ENCODE results near the gene ALDH1A1. TPM values are rescaled to one million over a fixed set of nuclear protein-coding genes. Genes with fewer than 3 reads are reported as not detected.
"Not testable (repeated sequence)": the region's sequence is repeated elsewhere in the genome, so short reads cannot be mapped to it uniquely, and the experiment has no call there.

The ALDH1A1 gene
- total and polyA plus RNA-seq, 2 donors (not counting 3 experiments of a cell fraction or from before 2014, with no cell fraction given), result 91.1 to 287 TPM

DNA sequence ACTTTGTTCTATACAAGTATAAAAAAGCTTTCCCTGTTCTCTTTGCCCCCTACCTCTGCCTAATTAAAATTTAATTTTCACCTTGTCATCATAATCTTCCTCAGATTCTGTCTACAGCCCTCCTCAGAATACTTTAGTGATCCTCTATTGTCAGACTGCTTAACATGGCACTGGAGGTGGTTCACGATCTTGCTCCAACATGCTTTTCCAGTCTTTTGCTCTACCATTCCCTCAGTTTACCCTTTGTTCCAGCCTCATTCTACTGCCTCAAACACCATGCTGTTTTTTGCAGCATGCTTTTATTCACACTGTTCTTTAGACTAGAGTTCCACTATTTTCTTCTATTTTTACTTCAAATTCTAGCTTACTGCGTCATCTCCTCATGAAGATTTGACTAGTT, 10.4 kb downstream of the ALDH1A1 start:
- CTCF ChIA-PET, result interaction anchor here (1.4 to 2.5 kb wide), 2 partner anchors 8 to 80 kb away, joined by 3 to 8 read pairs; no protein-coding TSS in a partner anchor
- FAIRE-seq, result no peak
- H3K4me3 ChIP-seq (replicated peaks in 1 of 3; ENCODE audit: insufficient read depth in 1 of 3, low read depth in 1 of 3, low read length in 3 of 3), result no peak overlapping the region

DNA sequence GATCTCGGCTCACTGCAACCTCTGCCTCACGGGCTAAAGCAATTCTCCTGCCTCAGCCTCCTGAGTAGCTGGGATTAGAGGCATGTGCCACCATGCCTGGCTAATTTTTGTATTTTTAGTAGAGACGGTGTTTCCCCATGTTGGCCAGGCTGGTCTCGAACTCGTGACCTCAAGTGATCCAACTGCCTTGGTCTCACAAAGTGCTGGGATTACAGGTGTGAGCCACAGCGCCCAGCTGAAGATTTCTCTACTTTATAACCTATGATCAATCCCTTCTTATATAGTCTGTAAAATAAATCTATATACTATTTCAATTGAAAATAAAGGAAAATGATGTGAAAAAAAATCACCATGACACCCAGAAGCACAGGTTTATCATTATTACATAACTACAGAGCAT, 13.3 kb downstream of the ALDH1A1 start:
- FAIRE-seq; H3K27me3 ChIP-seq (ENCODE audit: control insufficient read depth in 2 of 2, insufficient read depth in 2 of 2, low read length in 2 of 2); H3K36me3 ChIP-seq (ENCODE audit: control insufficient read depth in 2 of 2, extremely low read depth in 1 of 2, insufficient read depth in 2 of 2, low read length in 2 of 2); intact Hi-C loops (cut with micrococcal nuclease); H3K4me2 ChIP-seq (ENCODE audit: insufficient read depth, low read length); H4K20me1 ChIP-seq (replicated peaks; ENCODE audit: control insufficient read depth, extremely low read depth, insufficient read depth, low read length); H3K9me3 ChIP-seq (replicated peaks; ENCODE audit: control insufficient read depth, insufficient read depth, low read length); H3K79me2 ChIP-seq (ENCODE audit: control insufficient read depth, insufficient read depth, low read length); BruUV-seq (replicated peaks); POLR2A ChIA-PET; H3K27ac ChIP-seq (ENCODE audit: insufficient read depth, low read depth, low read length); DNase-seq (ENCODE audit: low read depth, low spot score); dilution Hi-C loops (cut with MboI; ENCODE audit: extremely low pct_ligation_motif_present, low sequenced_read_pairs); H3K4me3 ChIP-seq (replicated peaks in 1 of 3; ENCODE audit: insufficient read depth in 1 of 3, low read depth in 1 of 3, low read length in 3 of 3); H3K9ac ChIP-seq (replicated peaks; ENCODE audit: extremely low read depth, insufficient read depth, low read length); H2AFZ ChIP-seq (ENCODE audit: low read depth, low read length); H3K9me1 ChIP-seq (replicated peaks; ENCODE audit: control insufficient read depth, extremely low read depth, insufficient read depth, low read length); H3K4me1 ChIP-seq (ENCODE audit: control insufficient read depth, extremely low read depth, insufficient read depth, low read length): not testable (repeated sequence)
- CTCF ChIA-PET, result interaction anchor here (0.9 to 1.2 kb wide), 4 partner anchors 10 to 143 kb away, joined by 3 read pairs; no protein-coding TSS in a partner anchor

More for the DNA sequence above, 10.4 kb downstream of the ALDH1A1 start:
- dilution Hi-C loops (cut with MboI; ENCODE audit: extremely low pct_ligation_motif_present, low sequenced_read_pairs), result no loop called here
- DNase-seq (ENCODE audit: low read depth, low spot score), result no peak
- H3K36me3 ChIP-seq (ENCODE audit: control insufficient read depth in 2 of 2, extremely low read depth in 1 of 2, insufficient read depth in 2 of 2, low read length in 2 of 2), result no peaks in the 10 kb centered on the region
- H4K20me1 ChIP-seq (replicated peaks; ENCODE audit: control insufficient read depth, extremely low read depth, insufficient read depth, low read length), result no peaks in the 10 kb centered on the region
- H3K4me1 ChIP-seq (ENCODE audit: control insufficient read depth, extremely low read depth, insufficient read depth, low read length), result no peaks in the 10 kb centered on the region
- no peaks in the 10 kb centered on the region for H3K9me1 ChIP-seq (replicated peaks; ENCODE audit: control insufficient read depth, extremely low read depth, insufficient read depth, low read length)
- H3K27me3 ChIP-seq (ENCODE audit: control insufficient read depth in 2 of 2, insufficient read depth in 2 of 2, low read length in 2 of 2), result no peaks in the 10 kb centered on the region
- H3K4me2 ChIP-seq (ENCODE audit: insufficient read depth, low read length), result no peak overlapping the region
- POLR2A ChIA-PET, result no interaction called here
- no peak for TF ChIP-seq JUN (IDR thresholded peaks at IDR 0.05; ENCODE audit: borderline replicate concordance, insufficient read depth, insufficient read length, low read depth)
- no peak for TF ChIP-seq EZH2 (IDR thresholded peaks at IDR 0.05; ENCODE audit: borderline replicate concordance, low read depth, low read length, severe bottlenecking)
- no peak for TF ChIP-seq FOS (IDR thresholded peaks at IDR 0.05; ENCODE audit: borderline replicate concordance, insufficient read depth, low read length)
- TF ChIP-seq POLR2A (IDR thresholded peaks at IDR 0.05; ENCODE audit: low read depth, low read length), result no peak
- TF ChIP-seq MYC (IDR thresholded peaks at IDR 0.05; ENCODE audit: low read depth, low read length), result no peak
- no peak for TF ChIP-seq GATA2 (IDR thresholded peaks at IDR 0.05; ENCODE audit: insufficient read depth, insufficient read length, low read depth, low read length)
- TF ChIP-seq, protein P1, sequence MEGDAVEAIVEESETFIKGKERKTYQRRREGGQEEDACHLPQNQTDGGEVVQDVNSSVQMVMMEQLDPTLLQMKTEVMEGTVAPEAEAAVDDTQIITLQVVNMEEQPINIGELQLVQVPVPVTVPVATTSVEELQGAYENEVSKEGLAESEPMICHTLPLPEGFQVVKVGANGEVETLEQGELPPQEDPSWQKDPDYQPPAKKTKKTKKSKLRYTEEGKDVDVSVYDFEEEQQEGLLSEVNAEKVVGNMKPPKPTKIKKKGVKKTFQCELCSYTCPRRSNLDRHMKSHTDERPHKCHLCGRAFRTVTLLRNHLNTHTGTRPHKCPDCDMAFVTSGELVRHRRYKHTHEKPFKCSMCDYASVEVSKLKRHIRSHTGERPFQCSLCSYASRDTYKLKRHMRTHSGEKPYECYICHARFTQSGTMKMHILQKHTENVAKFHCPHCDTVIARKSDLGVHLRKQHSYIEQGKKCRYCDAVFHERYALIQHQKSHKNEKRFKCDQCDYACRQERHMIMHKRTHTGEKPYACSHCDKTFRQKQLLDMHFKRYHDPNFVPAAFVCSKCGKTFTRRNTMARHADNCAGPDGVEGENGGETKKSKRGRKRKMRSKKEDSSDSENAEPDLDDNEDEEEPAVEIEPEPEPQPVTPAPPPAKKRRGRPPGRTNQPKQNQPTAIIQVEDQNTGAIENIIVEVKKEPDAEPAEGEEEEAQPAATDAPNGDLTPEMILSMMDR (IDR thresholded peaks at IDR 0.05; ENCODE audit: extremely low read depth in 1 of 2, insufficient read depth in 1 of 2, low read depth in 1 of 2, low read length in 2 of 2), result no peak
- no peak for TF ChIP-seq POLR2AphosphoS5 (IDR thresholded peaks at IDR 0.05; ENCODE audit: insufficient read depth, low read depth, low read length)
- TF ChIP-seq, protein P2, sequence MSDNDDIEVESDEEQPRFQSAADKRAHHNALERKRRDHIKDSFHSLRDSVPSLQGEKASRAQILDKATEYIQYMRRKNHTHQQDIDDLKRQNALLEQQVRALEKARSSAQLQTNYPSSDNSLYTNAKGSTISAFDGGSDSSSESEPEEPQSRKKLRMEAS (IDR thresholded peaks at IDR 0.05; ENCODE audit: insufficient read depth, insufficient read length), result no peak
- H3K27ac ChIP-seq (ENCODE audit: insufficient read depth, low read depth, low read length), result no peak overlapping the region
- BruUV-seq (replicated peaks), result no TSS peak
- H2AFZ ChIP-seq (ENCODE audit: low read depth, low read length), result no peak overlapping the region
- H3K9me3 ChIP-seq (replicated peaks; ENCODE audit: control insufficient read depth, insufficient read depth, low read length), result no peaks in the 10 kb centered on the region
- intact Hi-C loops (cut with micrococcal nuclease), result no loop called here
- H3K79me2 ChIP-seq (ENCODE audit: control insufficient read depth, insufficient read depth, low read length), result no peaks in the 10 kb centered on the region
- H3K9ac ChIP-seq (replicated peaks; ENCODE audit: extremely low read depth, insufficient read depth, low read length), result no peak overlapping the region
